HUES48 (cell line): ENCODE measurements around the gene KLHL29.

ENCODE experiments used
- H3K27ac ChIP-seq: one replicate; pipeline ENCODE4 v1.7.0; 2013; ENCODE audit warnings: low read depth, low read length, inconsistent platforms
- H3K27me3 ChIP-seq: 2 replicates; pipeline ENCODE4 v1.6.1; 2013; ENCODE audit warnings: mild to moderate bottlenecking, low read length; ENCODE audit not compliant: control insufficient read depth, insufficient read depth
- H3K36me3 ChIP-seq: 2 replicates; pipeline ENCODE4 v1.6.1; 2013; ENCODE audit warnings: low read length; ENCODE audit not compliant: control insufficient read depth, insufficient read depth
- H3K4me1 ChIP-seq: 2 replicates; pipeline ENCODE4 v1.6.1; 2013; ENCODE audit warnings: mild to moderate bottlenecking, low read length; ENCODE audit not compliant: control insufficient read depth, insufficient read depth
- H3K4me3 ChIP-seq: 2 replicates; pipeline ENCODE4 v1.5.1; 2013; ENCODE audit warnings: mild to moderate bottlenecking, low read depth, low read length
- H3K9ac ChIP-seq: 2 replicates; pipeline ENCODE4 v1.6.1; 2013; ENCODE audit warnings: mild to moderate bottlenecking, low read depth, low read length, moderate library complexity
- H3K9me3 ChIP-seq: 2 replicates; pipeline ENCODE4 v1.6.1; 2013; ENCODE audit warnings: low read length; ENCODE audit not compliant: control insufficient read depth, insufficient read depth

Gene KLHL29

GRCh38 chr2:23589739-23590138, 204.8 kb downstream of the KLHL29 start:
- no peak overlapping the region for H3K9ac ChIP-seq
- H3K27ac ChIP-seq = no peak overlapping the region
- H3K36me3 ChIP-seq = no peaks in the 10 kb centered on the region

GRCh38 chr2:23590241-23590869, 205.4 kb downstream of the KLHL29 start:
- H3K36me3 ChIP-seq = no peaks in the 10 kb centered on the region
- no peak overlapping the region for H3K27ac ChIP-seq
- no peaks in the 10 kb centered on the region for H3K4me1 ChIP-seq
- H3K27me3 ChIP-seq = no peaks in the 10 kb centered on the region
- no peaks in the 10 kb centered on the region for H3K9me3 ChIP-seq
- H3K4me3 ChIP-seq = no peak overlapping the region
- H3K9ac ChIP-seq = no peak overlapping the region

More at GRCh38 chr2:23589739-23590138, 204.8 kb downstream of the KLHL29 start:
- Histone ChIP-seq H3K9me3 (no peaks in the 10 kb centered on the region), H3K4me1 (no peaks in the 10 kb centered on the region), H3K27me3 (no peaks in the 10 kb centered on the region), H3K4me3 (no peak overlapping the region)

GRCh38 chr2:23591111-23591510, 206.1 kb downstream of the KLHL29 start:
- Histone ChIP-seq H3K4me1 (no peaks in the 10 kb centered on the region), H3K36me3 (no peaks in the 10 kb centered on the region), H3K4me3 (no peak overlapping the region), H3K9ac (no peak overlapping the region), H3K9me3 (no peaks in the 10 kb centered on the region), H3K27me3 (no peaks in the 10 kb centered on the region), H3K27ac (no peak overlapping the region)

GRCh38 chr2:23592061-23592685, 207.2 kb downstream of the KLHL29 start:
- Histone ChIP-seq H3K4me3 (no peak overlapping the region), H3K9ac (no peak overlapping the region), H3K4me1 (no peaks in the 10 kb centered on the region), H3K27me3 (no peaks in the 10 kb centered on the region), H3K36me3 (no peaks in the 10 kb centered on the region), H3K27ac (no peak overlapping the region), H3K9me3 (no peaks in the 10 kb centered on the region)

- H3K27me3 ChIP-seq = no peaks in the 10 kb centered on the region
- H3K4me3 ChIP-seq = no peak overlapping the region
- no peaks in the 10 kb centered on the region for H3K4me1 ChIP-seq
- no peak overlapping the region for H3K9ac ChIP-seq
- no peaks in the 10 kb centered on the region for H3K36me3 ChIP-seq
- H3K27ac ChIP-seq = no peak overlapping the region
- no peaks in the 10 kb centered on the region for H3K9me3 ChIP-seq
These were observed 208.1 kb downstream of the KLHL29 start for GRCh38 chr2:23592898-23593751.

GRCh38 chr2:23593752-23594459, 208.9 kb downstream of the KLHL29 start:
- Histone ChIP-seq H3K27ac (no peak overlapping the region), H3K9ac (no peak overlapping the region), H3K4me3 (no peak overlapping the region), H3K36me3 (no peaks in the 10 kb centered on the region), H3K4me1 (no peaks in the 10 kb centered on the region), H3K9me3 (no peaks in the 10 kb centered on the region), H3K27me3 (no peaks in the 10 kb centered on the region)

GRCh38 chr2:23594460-23594825, 209.5 kb downstream of the KLHL29 start:
- H3K9ac ChIP-seq = no peak overlapping the region
- H3K27me3 ChIP-seq = no peaks in the 10 kb centered on the region
- no peaks in the 10 kb centered on the region for H3K4me1 ChIP-seq
- H3K36me3 ChIP-seq = no peaks in the 10 kb centered on the region
- no peaks in the 10 kb centered on the region for H3K9me3 ChIP-seq
- no peak overlapping the region for H3K27ac ChIP-seq
- no peak overlapping the region for H3K4me3 ChIP-seq

GRCh38 chr2:23595021-23595420, 210.0 kb downstream of the KLHL29 start:
- Histone ChIP-seq H3K4me1 (no peaks in the 10 kb centered on the region), H3K9ac (no peak overlapping the region), H3K9me3 (no peaks in the 10 kb centered on the region), H3K4me3 (no peak overlapping the region), H3K27me3 (no peaks in the 10 kb centered on the region), H3K27ac (no peak overlapping the region), H3K36me3 (no peaks in the 10 kb centered on the region)

GRCh38 chr2:23595601-23596251, 210.7 kb downstream of the KLHL29 start:
- H3K27me3 ChIP-seq = no peaks in the 10 kb centered on the region
- no peaks in the 10 kb centered on the region for H3K4me1 ChIP-seq
- no peak overlapping the region for H3K9ac ChIP-seq
- no peak overlapping the region for H3K4me3 ChIP-seq
- H3K36me3 ChIP-seq = no peaks in the 10 kb centered on the region
- H3K9me3 ChIP-seq = no peaks in the 10 kb centered on the region
- no peak overlapping the region for H3K27ac ChIP-seq

- no peaks in the 10 kb centered on the region for H3K27me3 ChIP-seq
- H3K4me1 ChIP-seq = no peaks in the 10 kb centered on the region
- no peak overlapping the region for H3K4me3 ChIP-seq
- no peak overlapping the region for H3K27ac ChIP-seq
- no peaks in the 10 kb centered on the region for H3K36me3 ChIP-seq
- no peak overlapping the region for H3K9ac ChIP-seq
- H3K9me3 ChIP-seq = no peaks in the 10 kb centered on the region
These were observed 211.4 kb downstream of the KLHL29 start for GRCh38 chr2:23596316-23596885.
